Prostate gland (tissue), 2 donors: ENCODE results near the gene MAP3K4.

Source experiments
- POLR2A ChIP-seq: fragments of 450-650 bp; IDR thresholded peaks from one replicate; pipeline ENCODE4 v1.6.1; 2016; ENCODE audit warnings: antibody characterized with exemption, mild to moderate bottlenecking
- TF ChIP-seq, protein P1 (sequence below), 4 experiments: fragments of 200-600 bp in 2 of 4; fragments of 450-650 bp in 2 of 4; sonication (generic) in 2 of 4; IDR thresholded peaks; 1 replicate in 3 of 4; 2 replicates in 1 of 4; pipeline ENCODE4 v1.5.1; 2016 to 2019; ENCODE audit warnings: antibody characterized with exemption in 4 of 4, mild to moderate bottlenecking in 2 of 4, moderate library complexity in 2 of 4

DNA sequence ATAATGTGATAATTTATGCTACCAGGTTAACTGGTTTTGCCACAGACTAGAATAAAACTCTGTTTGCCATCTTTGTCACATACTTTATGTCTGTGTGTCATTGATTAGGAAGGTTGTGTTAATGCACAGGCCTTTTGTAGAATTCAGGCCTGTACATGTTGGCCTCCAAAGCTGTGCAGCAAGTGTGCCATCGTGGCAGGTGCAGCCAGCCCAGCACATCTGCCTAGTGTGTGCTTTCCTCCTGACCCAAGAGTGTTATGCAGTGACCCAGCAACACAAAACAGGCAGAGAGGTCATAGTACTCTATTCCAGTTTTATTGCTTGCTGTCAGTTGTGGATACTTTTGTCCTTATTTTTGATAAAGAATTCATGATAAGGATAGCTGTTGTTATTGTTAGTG lies 3.7 kb downstream of the MAP3K4 start:
- no peak for TF ChIP-seq POLR2A
- TF ChIP-seq, protein P1, sequence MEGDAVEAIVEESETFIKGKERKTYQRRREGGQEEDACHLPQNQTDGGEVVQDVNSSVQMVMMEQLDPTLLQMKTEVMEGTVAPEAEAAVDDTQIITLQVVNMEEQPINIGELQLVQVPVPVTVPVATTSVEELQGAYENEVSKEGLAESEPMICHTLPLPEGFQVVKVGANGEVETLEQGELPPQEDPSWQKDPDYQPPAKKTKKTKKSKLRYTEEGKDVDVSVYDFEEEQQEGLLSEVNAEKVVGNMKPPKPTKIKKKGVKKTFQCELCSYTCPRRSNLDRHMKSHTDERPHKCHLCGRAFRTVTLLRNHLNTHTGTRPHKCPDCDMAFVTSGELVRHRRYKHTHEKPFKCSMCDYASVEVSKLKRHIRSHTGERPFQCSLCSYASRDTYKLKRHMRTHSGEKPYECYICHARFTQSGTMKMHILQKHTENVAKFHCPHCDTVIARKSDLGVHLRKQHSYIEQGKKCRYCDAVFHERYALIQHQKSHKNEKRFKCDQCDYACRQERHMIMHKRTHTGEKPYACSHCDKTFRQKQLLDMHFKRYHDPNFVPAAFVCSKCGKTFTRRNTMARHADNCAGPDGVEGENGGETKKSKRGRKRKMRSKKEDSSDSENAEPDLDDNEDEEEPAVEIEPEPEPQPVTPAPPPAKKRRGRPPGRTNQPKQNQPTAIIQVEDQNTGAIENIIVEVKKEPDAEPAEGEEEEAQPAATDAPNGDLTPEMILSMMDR (IDR thresholded peaks at IDR 0.05), result no peak
